ENCODE data around the gene LRRC15.

Gene LRRC15

DNA sequence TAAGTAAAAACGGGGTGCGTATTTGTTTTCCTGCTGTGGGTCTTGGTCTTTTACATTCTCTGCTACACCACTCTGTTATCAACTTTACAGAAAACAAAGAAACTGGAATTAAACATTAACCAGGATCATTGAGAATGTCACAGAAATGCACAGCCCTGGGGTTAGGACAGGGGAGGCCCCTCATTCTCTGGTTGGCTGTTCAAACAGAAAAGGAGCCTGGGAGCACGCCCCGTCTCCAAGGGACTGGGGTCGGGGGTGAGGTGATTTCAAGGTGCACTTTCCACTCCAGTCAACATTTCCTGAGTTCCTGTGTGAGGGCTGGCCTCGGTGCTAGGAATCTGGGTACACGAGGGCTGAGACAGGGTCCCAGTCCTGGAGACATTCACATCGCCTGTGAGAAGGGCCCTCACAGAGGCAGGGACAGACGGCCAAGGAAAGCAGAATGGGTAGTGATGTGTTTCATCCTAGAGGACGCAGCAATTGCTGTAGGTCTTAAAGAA, 48.7 kb downstream of the LRRC15 start:
- in situ Hi-C loops (cut with MboI; ENCODE audit: low sequenced_read_pairs), result loop anchor here (25.0 kb wide), 1 partner anchor 658 kb away; no protein-coding TSS in a partner anchor

DNA sequence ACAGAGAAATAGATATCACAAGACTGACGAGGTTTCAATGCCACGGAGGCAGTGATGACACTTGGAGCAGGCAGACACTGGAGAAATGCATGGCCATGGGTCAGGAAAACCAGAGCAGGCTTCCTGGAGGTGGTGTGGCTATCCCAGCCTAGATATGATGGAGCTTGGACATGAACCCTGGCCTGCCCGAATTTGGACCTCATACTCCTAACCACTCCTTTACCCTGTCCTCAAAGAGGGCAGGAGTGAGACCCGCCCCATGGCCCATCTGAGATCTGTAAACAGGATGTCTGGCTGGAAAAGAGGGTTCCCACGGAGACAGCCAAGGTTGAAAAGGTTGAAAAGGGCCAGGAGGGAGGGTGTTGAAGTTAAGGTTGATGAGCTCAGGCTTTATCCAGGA, 49.4 kb downstream of the LRRC15 start:
- in situ Hi-C loops (cut with MboI; ENCODE audit: low sequenced_read_pairs), result loop anchor here (25.0 kb wide), 1 partner anchor 658 kb away; no protein-coding TSS in a partner anchor

GRCh38 chr3:194318511-194319161, 50.9 kb downstream of the LRRC15 start:
- in situ Hi-C loops (cut with MboI; ENCODE audit: low sequenced_read_pairs), result loop anchor here (5.0 to 25.0 kb wide), 2 partner anchors 531 to 656 kb away; no protein-coding TSS in a partner anchor

DNA sequence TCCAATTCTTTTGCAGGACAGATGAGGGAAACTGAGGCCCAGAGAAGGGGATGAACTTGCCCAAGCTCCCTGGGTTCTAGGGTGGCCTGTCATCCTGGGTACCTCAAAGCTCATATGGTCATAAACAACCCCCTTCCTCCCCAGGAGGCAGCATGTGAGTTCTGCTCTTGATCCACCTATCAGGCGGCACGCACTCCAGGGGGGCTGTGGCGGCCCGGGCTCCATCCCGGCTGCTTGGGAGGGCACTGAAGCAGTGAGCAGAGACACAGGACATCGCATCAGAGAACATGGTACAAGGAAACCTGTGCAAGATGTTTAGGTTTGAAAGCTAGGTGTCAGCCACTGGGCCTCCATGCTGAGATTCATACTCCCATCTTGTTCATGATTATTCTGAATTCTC, 52.6 kb downstream of the LRRC15 start:
- in situ Hi-C loops (cut with MboI; ENCODE audit: low sequenced_read_pairs), result loop anchor here (5.0 to 25.0 kb wide), 2 partner anchors 530 to 655 kb away; no protein-coding TSS in a partner anchor

GRCh38 chr3:194315965-194316361, 53.6 kb downstream of the LRRC15 start:
- in situ Hi-C loops (cut with MboI; ENCODE audit: low sequenced_read_pairs), result loop anchor here (5.0 to 25.0 kb wide), 2 partner anchors 529 to 654 kb away; no protein-coding TSS in a partner anchor

- in situ Hi-C loops (cut with MboI; ENCODE audit: low sequenced_read_pairs), result loop anchor here (5.0 to 25.0 kb wide), 2 partner anchors 528 to 653 kb away; no protein-coding TSS in a partner anchor
Observed at GRCh38 chr3:194315088-194315964, 54.2 kb downstream of the LRRC15 start.

DNA sequence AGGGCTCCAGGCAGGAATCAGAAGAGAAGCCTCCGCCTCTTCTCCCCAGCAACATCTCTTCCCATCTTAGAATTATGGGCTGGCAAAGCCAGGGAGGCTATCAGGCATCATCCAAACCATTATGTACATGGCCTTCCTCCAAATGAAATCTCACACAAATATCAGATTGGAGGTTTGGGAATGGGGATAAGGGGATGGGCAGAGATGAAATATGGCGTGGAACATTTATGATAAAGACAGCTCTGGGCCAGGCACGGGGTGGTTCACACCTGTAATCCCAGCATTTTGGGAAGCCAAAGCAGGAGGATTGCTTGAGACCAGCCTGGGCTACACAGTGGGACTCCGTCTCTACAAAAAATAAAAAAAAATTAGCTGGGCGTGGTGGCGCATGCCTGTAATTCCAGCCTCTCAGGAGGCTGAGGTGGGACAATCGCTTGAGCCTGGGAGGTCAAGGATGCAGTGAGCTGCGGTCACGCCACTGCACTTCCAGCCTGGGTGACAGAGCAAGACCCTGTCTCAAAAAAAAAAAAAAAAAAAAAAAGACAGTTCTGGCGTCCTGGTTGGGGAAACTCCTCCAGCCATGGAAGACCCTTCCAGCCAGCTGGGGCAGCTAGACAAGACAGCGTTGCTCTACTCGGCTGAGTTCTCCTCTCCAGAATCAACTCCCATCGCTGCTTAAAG, 55.0 kb downstream of the LRRC15 start:
- in situ Hi-C loops (cut with MboI; ENCODE audit: low sequenced_read_pairs), result loop anchor here (5.0 to 25.0 kb wide), 2 partner anchors 527 to 652 kb away; no protein-coding TSS in a partner anchor

GRCh38 chr3:194313560-194314387, 55.8 kb downstream of the LRRC15 start:
- in situ Hi-C loops (cut with MboI; ENCODE audit: low sequenced_read_pairs), result loop anchor here (25.0 kb wide), 1 partner anchor 651 kb away; no protein-coding TSS in a partner anchor

DNA sequence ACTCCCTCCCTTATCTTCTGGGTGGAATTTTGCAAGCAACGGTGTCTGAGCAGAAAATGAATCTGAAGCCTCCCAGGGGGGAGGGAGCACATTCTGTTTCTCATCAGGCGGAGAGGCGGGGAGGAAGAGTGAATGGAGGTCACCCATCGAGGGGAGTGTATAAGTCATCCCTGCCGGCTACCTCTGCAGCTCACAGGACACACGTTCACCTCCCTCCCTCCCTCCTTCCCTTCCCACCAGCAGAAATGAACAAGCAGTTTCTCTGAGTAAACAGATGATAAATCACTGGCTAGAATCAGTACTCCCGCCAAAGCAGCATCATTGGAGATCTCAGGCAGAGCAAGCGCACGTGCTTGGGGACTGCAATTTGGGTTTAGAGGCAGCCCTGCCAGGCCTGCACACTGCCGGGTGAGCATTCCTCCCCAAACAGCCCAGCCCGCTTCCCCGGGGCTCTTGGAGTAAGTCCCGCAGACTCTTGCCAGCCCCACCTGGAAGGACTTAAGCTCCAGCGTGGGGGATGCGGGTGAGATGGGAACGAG, 56.7 kb downstream of the LRRC15 start:
- in situ Hi-C loops (cut with MboI; ENCODE audit: low sequenced_read_pairs), result loop anchor here (25.0 kb wide), 1 partner anchor 651 kb away; no protein-coding TSS in a partner anchor

GRCh38 chr3:194312186-194312742, 57.3 kb downstream of the LRRC15 start:
- in situ Hi-C loops (cut with MboI; ENCODE audit: low sequenced_read_pairs), result loop anchor here (25.0 kb wide), 1 partner anchor 650 kb away; no protein-coding TSS in a partner anchor

- in situ Hi-C loops (cut with MboI; ENCODE audit: low sequenced_read_pairs), result loop anchor here (25.0 kb wide), 1 partner anchor 649 kb away; no protein-coding TSS in a partner anchor
Observed at GRCh38 chr3:194311000-194311399, 58.5 kb downstream of the LRRC15 start.

DNA sequence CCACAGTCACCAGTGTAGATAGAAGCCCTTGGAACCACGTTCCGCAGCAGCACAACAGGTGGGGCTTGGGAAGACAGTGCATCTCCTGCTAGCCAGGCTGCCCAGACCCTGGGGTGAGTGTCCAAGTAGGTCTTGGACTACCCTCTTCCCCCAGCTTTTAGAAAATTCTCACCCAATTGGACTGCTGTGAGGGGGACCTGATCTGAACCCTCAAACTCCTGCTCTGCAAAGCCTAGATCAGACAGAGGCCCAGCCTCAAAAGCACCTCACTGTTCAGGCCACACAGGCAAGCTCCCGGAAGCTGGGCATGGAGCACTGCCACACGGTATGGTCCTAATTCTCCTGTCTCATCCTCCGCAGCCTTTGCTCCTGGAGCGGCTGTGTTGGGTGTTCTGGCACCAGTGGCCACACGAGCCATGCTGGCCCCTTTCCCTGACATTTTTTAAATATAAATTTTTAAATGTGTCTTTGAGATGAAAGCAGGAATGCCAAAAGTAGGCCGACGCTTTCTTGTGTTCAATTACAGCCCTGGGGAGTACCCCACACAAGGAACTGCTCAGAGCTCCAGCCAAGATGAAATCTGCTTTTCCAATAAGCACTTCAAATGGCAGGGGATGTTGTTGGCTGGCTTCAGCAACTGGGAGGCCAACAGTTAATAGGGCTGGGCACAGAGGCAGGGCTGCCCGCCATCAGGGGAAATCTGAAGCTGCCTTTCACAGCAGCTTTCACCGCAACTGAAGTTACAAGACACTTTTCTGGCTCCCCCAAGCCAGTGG, 59.3 kb downstream of the LRRC15 start:
- in situ Hi-C loops (cut with MboI; ENCODE audit: low sequenced_read_pairs), result loop anchor here (25.0 kb wide), 1 partner anchor 648 kb away; no protein-coding TSS in a partner anchor

GRCh38 chr3:194308601-194309449, 60.7 kb downstream of the LRRC15 start:
- in situ Hi-C loops (cut with MboI; ENCODE audit: low sequenced_read_pairs), result loop anchor here (25.0 kb wide), 1 partner anchor 647 kb away; no protein-coding TSS in a partner anchor

DNA sequence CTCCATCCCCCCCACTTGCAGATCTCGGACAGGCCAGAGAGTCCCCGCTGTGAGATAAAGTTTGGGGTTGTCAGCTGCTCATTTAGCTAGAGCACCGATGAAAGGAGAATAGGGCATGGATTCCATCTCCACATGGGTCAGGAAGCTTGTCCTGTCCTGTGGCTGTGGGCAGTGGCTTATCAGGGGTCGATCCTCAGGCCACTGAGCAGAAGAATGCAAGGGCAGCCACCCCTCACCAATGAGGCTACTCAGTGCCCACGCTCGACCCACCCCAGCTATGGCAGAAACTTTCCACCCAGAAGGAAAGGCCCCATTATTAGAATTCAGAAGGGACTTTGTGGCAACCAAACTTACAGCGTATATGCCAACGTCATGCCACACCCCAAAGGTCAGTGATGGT, 61.7 kb downstream of the LRRC15 start:
- in situ Hi-C loops (cut with MboI; ENCODE audit: low sequenced_read_pairs), result loop anchor here (25.0 kb wide), 1 partner anchor 646 kb away; no protein-coding TSS in a partner anchor

DNA sequence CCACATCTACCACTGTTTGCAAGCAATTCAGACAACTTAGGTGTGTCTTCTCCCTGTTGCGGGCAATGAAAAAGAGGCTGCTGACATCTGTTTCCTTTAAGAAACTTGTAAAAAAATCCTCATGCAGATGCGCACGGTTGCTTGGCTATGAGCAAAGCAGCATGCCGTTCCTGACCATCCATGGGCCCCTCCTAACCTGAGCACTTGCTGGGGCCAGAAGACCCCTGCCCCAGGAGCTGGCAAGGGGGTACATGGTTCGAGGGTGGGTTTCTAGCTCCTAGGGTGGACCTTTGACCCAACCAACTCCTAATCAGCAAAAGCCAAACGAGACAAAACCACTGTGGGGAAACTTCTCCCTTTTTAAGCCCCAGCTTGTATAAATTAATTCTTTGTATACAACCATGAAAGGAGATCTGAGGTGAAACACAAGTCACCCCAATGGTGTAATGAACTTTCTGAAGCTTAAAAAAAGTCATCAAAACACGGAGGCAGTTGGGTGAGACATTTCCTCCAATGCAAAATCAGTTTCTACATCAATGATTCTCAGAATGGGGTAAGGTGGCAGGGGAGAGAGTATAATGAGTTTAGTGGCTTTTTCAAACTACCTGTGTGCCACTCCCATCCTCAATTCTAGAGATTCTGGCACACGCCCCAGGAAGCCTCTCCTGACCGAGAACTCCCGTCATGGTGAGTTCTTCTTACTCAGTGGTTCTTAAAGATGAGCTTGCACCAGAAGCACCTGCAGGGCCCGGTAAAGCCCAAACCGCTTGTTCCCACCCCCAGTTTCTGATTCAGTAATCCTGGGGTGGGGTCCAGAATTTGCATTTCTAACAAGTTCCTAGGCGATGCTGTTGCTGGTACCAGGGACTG, 62.5 kb downstream of the LRRC15 start:
- in situ Hi-C loops (cut with MboI; ENCODE audit: low sequenced_read_pairs), result loop anchor here (25.0 kb wide), 1 partner anchor 645 kb away; no protein-coding TSS in a partner anchor

- in situ Hi-C loops (cut with MboI; ENCODE audit: low sequenced_read_pairs), result loop anchor here (25.0 kb wide), 1 partner anchor 644 kb away; no protein-coding TSS in a partner anchor
Observed at GRCh38 chr3:194306109-194306686, 63.3 kb downstream of the LRRC15 start.

Data from HL-60/S4 treated with phorbol 12-myristate 13-acetate at 8.2 ng/mL for 4 days and 3 days (cell line).